PFSK-1 (cell line): ENCODE results near the gene PTPRN2.

ENCODE experiments used
- POLR2AphosphoS5 ChIP-seq: IDR thresholded peaks from 2 replicates; pipeline ENCODE4 v1.6.1; 2012; ENCODE audit warnings: low read depth, mild to moderate bottlenecking, control low read depth, low read length, moderate library complexity
- REST ChIP-seq, 2 experiments: IDR thresholded peaks; 2 replicates each; pipeline versions ENCODE4 v1.6.1 to v1.8.0; 2011 to 2012; ENCODE audit warnings: low read depth in 2 of 2, low read length in 2 of 2, control low read depth in 1 of 2, inconsistent platforms in 1 of 2, mild to moderate bottlenecking in 1 of 2, moderate library complexity in 1 of 2; ENCODE audit not compliant: insufficient read depth in 1 of 2

GRCh38 chr7:158531661-158532060 is 56.0 kb downstream of the PTPRN2 start:
- TF ChIP-seq POLR2AphosphoS5 (no peak), REST (IDR thresholded peaks at IDR 0.05; ENCODE audit: insufficient read depth in 1 of 2, low read depth in 2 of 2, low read length in 2 of 2) (no peak)
